K562 (cell line): ENCODE measurements around the gene PLPP7.

Source experiments
- CAMTA2 ChIP-seq: fragments of 250-450 bp; sonication (Bioruptor Pico); conservative IDR thresholded peaks from 2 replicates; pipeline ENCODE4 v1.5.1; 2022
- EZH2 ChIP-seq: IDR thresholded peaks from 2 replicates; pipeline ENCODE4 v1.6.1; 2012; ENCODE audit warnings: low read depth, mild to moderate bottlenecking, inconsistent platforms, low read length, borderline replicate concordance
- MCM5 ChIP-seq: fragments of 450-650 bp; IDR thresholded peaks from 2 replicates; pipeline ENCODE4 v1.6.1; 2016; ENCODE audit warnings: low read depth
- MYC ChIP-seq, 2 experiments: fragments of 250-450 bp in 1 of 2; sonication (Bioruptor Pico) in 1 of 2; IDR thresholded peaks; 2 replicates each; pipeline versions ENCODE4 v1.5.1 to v1.6.1; 2012 to 2021; ENCODE audit warnings: low read depth in 2 of 2, borderline replicate concordance in 1 of 2, improper control_type of control experiment in 1 of 2, low read length in 1 of 2, mild to moderate bottlenecking in 1 of 2, moderate library complexity in 1 of 2
- NFYB ChIP-seq: IDR thresholded peaks from 2 replicates; pipeline ENCODE4 v1.6.1; 2011; ENCODE audit warnings: mild to moderate bottlenecking, moderate library complexity; ENCODE audit not compliant: insufficient read length; ENCODE audit errors: extremely low read depth
- TEAD1 ChIP-seq, 2 experiments: fragments of 450-650 bp in 1 of 2; sonication (generic) in 1 of 2; formaldehyde crosslinking; IDR thresholded peaks; 2 replicates each; pipeline versions ENCODE4 v1.4.0 to v1.8.0; 2020 to 2022; ENCODE audit warnings: mild to moderate bottlenecking in 2 of 2, missing genetic modification reagents in 1 of 2
- XRCC5 ChIP-seq: fragments of 200-400 bp; formaldehyde crosslinking; IDR thresholded peaks from 2 replicates; pipeline ENCODE4 v1.6.1; 2017; ENCODE audit warnings: low read depth, mild to moderate bottlenecking, low read length
- ZNF133 ChIP-seq: fragments of 250-450 bp; sonication (Bioruptor Pico); IDR thresholded peaks from 2 replicates; pipeline ENCODE4 v1.4.0; 2020; ENCODE audit warnings: mild to moderate bottlenecking
- TF ChIP-seq, protein P1 (sequence below): fragments of 250-450 bp; sonication (Bioruptor Pico); IDR thresholded peaks from 2 replicates; pipeline ENCODE4 v1.5.0; 2022; ENCODE audit warnings: mild to moderate bottlenecking
- TF ChIP-seq, protein P2 (sequence below): sonication (generic); formaldehyde crosslinking; IDR thresholded peaks from 2 replicates; pipeline ENCODE4 v1.8.0; 2022; ENCODE audit warnings: missing genetic modification reagents, mild to moderate bottlenecking, borderline replicate concordance
- TF ChIP-seq, protein P3 (sequence below): fragments of 450-650 bp; IDR thresholded peaks from 2 replicates; pipeline ENCODE4 v1.6.1; 2016; ENCODE audit warnings: low read depth
- TF ChIP-seq, protein P4 (sequence below): sonication (generic); formaldehyde crosslinking; IDR thresholded peaks from 2 replicates; pipeline ENCODE4 v1.5.0; 2020; ENCODE audit warnings: missing genetic modification reagents

DNA sequence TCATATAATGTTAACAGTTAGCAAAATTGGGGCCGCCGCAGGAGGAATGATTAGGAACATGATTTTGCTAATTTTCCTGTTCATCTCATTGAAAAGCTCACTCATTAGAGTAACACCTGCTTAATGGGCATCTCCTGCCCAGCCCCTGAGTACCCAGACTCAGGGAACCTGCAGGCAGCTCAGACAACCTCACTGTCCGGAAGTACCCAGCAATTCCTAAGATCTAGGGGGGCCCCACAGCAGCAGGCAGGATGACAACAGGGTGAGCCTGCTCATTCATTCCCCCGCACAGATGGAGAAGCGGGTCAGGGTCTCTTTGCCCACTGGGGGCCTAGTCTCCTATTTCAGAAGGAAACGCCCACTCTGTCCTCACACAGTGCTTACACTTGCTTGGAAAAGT lies 25.8 kb upstream of the PLPP7 start:
- TF ChIP-seq ZNF133 (CRISPR knock-in tag) (no peak), TEAD1 (CRISPR knock-in tag; IDR thresholded peaks at IDR 0.05) (no peak), MCM5 (no peak), EZH2 (no peak), MYC (IDR thresholded peaks at IDR 0.05; ENCODE audit: low read depth, low read length) (no peak), MYC (CRISPR knock-in tag; IDR thresholded peaks at IDR 0.05; ENCODE audit: borderline replicate concordance, low read depth) (no peak), CAMTA2 (CRISPR knock-in tag) (no peak), XRCC5 (no peak), NFYB (no peak)
- TF ChIP-seq, protein P1, sequence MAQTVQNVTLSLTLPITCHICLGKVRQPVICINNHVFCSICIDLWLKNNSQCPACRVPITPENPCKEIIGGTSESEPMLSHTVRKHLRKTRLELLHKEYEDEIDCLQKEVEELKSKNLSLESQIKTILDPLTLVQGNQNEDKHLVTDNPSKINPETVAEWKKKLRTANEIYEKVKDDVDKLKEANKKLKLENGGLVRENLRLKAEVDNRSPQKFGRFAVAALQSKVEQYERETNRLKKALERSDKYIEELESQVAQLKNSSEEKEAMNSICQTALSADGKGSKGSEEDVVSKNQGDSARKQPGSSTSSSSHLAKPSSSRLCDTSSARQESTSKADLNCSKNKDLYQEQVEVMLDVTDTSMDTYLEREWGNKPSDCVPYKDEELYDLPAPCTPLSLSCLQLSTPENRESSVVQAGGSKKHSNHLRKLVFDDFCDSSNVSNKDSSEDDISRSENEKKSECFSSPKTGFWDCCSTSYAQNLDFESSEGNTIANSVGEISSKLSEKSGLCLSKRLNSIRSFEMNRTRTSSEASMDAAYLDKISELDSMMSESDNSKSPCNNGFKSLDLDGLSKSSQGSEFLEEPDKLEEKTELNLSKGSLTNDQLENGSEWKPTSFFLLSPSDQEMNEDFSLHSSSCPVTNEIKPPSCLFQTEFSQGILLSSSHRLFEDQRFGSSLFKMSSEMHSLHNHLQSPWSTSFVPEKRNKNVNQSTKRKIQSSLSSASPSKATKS = no peak
- TF ChIP-seq, protein P2, sequence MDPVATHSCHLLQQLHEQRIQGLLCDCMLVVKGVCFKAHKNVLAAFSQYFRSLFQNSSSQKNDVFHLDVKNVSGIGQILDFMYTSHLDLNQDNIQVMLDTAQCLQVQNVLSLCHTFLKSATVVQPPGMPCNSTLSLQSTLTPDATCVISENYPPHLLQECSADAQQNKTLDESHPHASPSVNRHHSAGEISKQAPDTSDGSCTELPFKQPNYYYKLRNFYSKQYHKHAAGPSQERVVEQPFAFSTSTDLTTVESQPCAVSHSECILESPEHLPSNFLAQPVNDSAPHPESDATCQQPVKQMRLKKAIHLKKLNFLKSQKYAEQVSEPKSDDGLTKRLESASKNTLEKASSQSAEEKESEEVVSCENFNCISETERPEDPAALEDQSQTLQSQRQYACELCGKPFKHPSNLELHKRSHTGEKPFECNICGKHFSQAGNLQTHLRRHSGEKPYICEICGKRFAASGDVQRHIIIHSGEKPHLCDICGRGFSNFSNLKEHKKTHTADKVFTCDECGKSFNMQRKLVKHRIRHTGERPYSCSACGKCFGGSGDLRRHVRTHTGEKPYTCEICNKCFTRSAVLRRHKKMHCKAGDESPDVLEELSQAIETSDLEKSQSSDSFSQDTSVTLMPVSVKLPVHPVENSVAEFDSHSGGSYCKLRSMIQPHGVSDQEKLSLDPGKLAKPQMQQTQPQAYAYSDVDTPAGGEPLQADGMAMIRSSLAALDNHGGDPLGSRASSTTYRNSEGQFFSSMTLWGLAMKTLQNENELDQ (CRISPR knock-in tag) = no peak
- TF ChIP-seq, protein P3, sequence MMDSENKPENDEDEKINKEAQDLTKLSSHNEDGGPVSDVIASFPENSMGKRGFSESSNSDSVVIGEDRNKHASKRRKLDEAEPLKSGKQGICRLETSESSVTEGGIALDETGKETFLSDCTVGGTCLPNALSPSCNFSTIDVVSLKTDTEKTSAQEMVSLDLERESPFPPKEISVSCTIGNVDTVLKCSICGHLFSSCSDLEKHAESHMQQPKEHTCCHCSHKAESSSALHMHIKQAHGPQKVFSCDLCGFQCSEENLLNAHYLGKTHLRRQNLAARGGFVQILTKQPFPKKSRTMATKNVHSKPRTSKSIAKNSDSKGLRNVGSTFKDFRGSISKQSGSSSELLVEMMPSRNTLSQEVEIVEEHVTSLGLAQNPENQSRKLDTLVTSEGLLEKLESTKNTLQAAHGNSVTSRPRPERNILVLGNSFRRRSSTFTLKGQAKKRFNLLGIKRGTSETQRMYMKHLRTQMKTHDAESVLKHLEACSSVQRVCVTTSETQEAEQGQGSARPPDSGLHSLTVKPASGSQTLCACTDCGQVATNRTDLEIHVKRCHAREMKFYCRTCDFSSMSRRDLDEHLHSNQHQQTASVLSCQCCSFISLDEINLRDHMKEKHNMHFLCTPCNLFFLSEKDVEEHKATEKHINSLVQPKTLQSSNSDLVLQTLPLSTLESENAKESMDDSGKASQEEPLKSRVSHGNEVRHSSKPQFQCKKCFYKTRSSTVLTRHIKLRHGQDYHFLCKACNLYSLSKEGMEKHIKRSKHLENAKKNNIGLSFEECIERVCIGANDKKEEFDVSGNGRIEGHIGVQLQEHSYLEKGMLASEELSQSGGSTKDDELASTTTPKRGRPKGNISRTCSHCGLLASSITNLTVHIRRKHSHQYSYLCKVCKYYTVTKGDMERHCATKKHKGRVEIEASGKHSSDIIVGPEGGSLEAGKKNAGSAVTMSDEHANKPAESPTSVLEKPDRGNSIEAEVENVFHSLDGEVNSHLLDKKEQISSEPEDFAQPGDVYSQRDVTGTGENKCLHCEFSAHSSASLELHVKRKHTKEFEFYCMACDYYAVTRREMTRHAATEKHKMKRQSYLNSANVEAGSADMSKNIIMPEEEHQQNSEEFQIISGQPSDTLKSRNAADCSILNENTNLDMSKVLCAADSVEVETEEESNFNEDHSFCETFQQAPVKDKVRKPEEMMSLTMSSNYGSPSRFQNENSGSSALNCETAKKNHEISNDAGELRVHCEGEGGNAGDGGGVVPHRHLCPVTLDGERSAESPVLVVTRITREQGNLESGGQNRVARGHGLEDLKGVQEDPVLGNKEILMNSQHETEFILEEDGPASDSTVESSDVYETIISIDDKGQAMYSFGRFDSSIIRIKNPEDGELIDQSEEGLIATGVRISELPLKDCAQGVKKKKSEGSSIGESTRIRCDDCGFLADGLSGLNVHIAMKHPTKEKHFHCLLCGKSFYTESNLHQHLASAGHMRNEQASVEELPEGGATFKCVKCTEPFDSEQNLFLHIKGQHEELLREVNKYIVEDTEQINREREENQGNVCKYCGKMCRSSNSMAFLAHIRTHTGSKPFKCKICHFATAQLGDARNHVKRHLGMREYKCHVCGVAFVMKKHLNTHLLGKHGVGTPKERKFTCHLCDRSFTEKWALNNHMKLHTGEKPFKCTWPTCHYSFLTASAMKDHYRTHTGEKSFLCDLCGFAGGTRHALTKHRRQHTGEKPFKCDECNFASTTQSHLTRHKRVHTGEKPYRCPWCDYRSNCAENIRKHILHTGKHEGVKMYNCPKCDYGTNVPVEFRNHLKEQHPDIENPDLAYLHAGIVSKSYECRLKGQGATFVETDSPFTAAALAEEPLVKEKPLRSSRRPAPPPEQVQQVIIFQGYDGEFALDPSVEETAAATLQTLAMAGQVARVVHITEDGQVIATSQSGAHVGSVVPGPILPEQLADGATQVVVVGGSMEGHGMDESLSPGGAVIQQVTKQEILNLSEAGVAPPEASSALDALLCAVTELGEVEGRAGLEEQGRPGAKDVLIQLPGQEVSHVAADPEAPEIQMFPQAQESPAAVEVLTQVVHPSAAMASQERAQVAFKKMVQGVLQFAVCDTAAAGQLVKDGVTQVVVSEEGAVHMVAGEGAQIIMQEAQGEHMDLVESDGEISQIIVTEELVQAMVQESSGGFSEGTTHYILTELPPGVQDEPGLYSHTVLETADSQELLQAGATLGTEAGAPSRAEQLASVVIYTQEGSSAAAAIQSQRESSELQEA = no peak
- TF ChIP-seq, protein P4, sequence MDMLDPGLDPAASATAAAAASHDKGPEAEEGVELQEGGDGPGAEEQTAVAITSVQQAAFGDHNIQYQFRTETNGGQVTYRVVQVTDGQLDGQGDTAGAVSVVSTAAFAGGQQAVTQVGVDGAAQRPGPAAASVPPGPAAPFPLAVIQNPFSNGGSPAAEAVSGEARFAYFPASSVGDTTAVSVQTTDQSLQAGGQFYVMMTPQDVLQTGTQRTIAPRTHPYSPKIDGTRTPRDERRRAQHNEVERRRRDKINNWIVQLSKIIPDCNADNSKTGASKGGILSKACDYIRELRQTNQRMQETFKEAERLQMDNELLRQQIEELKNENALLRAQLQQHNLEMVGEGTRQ (CRISPR knock-in tag) = no peak
